ENCODE results near the gene FOXJ3. TPM values are rescaled to one million over a fixed set of nuclear protein-coding genes. Genes with fewer than 3 reads are reported as not detected.
A peak's percentile ranks its signal among the peaks of the same experiment; 100 is the strongest.

FOXJ3 gene
- total RNA-seq, 1 donor from 2014 or later = 13.2 TPM

DNA sequence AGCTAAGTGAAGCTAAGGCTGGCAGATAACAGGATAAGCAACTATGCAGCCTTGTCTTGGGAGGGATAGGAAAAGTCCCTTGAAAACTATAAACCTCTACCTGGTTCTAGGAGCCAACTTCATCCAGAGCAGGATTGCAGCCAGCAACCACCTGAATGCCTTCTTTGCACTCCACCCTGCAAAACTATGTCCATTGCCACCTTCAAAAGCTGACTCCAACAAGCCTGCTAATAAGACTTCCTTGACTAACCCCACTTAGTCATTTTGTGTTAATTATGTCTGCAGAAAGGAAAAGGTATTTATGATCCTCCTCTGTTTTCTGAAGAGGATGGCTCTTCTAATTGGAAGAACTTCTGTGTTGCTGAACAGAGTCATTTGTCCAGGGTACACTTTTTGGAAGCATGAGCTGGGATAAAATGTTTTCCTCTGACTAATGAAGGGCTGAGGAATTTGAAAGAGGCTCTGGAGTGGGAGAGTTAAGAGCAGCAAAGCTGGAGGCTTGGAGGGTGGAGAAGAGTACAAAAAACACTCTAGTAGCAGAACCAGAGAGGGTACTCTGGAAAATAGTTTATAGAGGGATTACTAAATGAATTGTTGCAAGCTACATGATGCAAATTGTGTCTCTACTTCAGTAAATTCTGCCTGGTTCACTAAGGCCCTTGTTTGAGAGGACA lies 36.0 kb upstream of the FOXJ3 start:
- TF ChIP-seq, protein P1, sequence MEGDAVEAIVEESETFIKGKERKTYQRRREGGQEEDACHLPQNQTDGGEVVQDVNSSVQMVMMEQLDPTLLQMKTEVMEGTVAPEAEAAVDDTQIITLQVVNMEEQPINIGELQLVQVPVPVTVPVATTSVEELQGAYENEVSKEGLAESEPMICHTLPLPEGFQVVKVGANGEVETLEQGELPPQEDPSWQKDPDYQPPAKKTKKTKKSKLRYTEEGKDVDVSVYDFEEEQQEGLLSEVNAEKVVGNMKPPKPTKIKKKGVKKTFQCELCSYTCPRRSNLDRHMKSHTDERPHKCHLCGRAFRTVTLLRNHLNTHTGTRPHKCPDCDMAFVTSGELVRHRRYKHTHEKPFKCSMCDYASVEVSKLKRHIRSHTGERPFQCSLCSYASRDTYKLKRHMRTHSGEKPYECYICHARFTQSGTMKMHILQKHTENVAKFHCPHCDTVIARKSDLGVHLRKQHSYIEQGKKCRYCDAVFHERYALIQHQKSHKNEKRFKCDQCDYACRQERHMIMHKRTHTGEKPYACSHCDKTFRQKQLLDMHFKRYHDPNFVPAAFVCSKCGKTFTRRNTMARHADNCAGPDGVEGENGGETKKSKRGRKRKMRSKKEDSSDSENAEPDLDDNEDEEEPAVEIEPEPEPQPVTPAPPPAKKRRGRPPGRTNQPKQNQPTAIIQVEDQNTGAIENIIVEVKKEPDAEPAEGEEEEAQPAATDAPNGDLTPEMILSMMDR (IDR thresholded peaks at IDR 0.05; ENCODE audit: insufficient read depth, low read length, severe bottlenecking) = no peak
- H3K27me3 ChIP-seq (ENCODE audit: control insufficient read depth, insufficient read depth, low read length) = no peaks in the 10 kb centered on the region
- DNase-seq (ENCODE audit: low read depth) = peak; percentile 31
- no peaks in the 10 kb centered on the region for H3K36me3 ChIP-seq (ENCODE audit: control insufficient read depth, insufficient read depth, low read length)
- FAIRE-seq = peak; percentile 13
- no peak overlapping the region for H3K4me3 ChIP-seq (ENCODE audit: low read depth, low read length)

DNA sequence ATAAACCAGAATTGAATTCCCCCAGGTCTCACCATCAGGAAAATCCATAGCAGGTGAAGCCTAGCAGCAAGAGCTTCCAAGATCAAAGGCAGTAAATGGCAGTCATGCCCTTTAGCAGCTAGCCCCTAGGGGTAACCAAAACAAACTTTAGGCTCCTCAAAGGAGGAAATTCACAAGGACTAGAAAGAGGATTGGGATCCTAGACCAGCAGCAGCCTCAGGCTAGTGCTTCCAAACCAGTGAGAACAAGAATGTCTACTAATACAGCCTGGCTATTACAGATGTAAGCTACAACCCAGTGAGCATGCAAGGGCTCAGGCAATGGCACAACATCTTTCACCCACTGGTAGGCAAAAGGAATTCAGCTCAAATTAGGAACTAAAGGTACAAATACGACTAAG lies 34.4 kb upstream of the FOXJ3 start:
- H3K27me3 ChIP-seq (ENCODE audit: control insufficient read depth, insufficient read depth, low read length) = no peaks in the 10 kb centered on the region
- no peak for DNase-seq (ENCODE audit: low read depth)
- H3K36me3 ChIP-seq (ENCODE audit: control insufficient read depth, insufficient read depth, low read length) = no peaks in the 10 kb centered on the region
- FAIRE-seq = no peak
- TF ChIP-seq, protein P1 (IDR thresholded peaks at IDR 0.05; ENCODE audit: insufficient read depth, low read length, severe bottlenecking) = no peak
- H3K4me3 ChIP-seq (ENCODE audit: low read depth, low read length) = no peak overlapping the region

DNA sequence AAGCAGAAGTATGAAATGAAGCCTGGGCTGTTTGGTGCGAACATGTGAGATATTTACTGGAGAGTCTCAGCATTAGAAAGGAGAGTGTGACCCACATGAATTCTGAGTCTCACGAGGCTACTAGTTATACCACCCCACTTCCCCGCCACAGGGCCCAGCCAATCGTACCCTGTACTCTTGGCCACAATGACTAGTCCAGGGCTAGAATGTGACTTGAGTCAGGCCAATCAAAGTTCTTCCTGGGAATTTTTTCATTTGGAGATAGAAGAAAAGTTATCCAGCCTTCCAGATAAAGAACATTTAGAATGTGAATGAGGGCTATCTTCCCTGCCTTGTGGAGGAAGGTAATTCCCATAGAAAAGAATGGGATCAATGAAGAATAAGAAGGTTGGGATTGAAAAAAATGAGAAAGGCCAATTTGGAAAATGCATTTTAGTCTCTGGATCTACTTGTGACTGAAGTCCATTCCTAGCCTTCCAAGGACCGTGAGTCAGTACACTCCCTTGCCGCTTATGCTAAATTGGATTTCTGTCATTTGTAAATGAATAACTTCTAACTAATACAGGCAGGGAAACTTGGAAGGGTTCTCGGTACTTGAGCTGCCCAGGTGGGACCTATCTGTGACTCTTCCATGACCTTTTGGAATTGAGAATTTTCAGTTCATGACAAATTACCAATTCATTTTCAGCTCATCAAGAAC lies 33.2 kb upstream of the FOXJ3 start:
- Histone ChIP-seq H3K36me3 (ENCODE audit: control insufficient read depth, insufficient read depth, low read length) (no peaks in the 10 kb centered on the region), H3K27me3 (ENCODE audit: control insufficient read depth, insufficient read depth, low read length) (no peaks in the 10 kb centered on the region), H3K4me3 (ENCODE audit: low read depth, low read length) (no peak overlapping the region)
- DNase-seq (ENCODE audit: low read depth) (no peak), FAIRE-seq (no peak)
- TF ChIP-seq, protein P1 (IDR thresholded peaks at IDR 0.05; ENCODE audit: insufficient read depth, low read length, severe bottlenecking) = no peak

DNA sequence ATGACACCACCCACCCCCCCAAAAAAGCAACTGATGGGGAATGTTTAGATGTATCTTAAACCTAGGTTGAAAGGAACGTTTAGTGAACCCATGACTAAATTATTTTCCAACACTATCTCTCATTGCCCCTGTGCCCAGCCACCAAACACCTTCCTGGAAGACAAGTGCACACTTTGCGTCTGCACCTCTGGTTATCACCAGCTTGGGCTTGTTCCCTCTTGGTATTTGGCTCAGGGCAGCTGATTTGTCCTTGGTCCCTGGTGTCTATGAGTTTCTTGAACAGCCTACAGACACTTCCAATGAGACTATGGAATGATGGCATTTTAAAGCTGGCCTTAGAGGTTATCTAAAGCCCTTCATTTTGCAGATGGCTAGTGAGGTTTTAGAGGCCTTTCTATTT lies 30.1 kb upstream of the FOXJ3 start:
- H3K4me3 ChIP-seq (ENCODE audit: low read depth, low read length) = no peak overlapping the region
- H3K27me3 ChIP-seq (ENCODE audit: control insufficient read depth, insufficient read depth, low read length) = no peaks in the 10 kb centered on the region
- no peak for DNase-seq (ENCODE audit: low read depth)
- H3K36me3 ChIP-seq (ENCODE audit: control insufficient read depth, insufficient read depth, low read length) = no peaks in the 10 kb centered on the region
- TF ChIP-seq, protein P1 (IDR thresholded peaks at IDR 0.05; ENCODE audit: insufficient read depth, low read length, severe bottlenecking) = no peak
- no peak for FAIRE-seq

GRCh38 chr1:42364542-42364941 lies 29.5 kb upstream of the FOXJ3 start:
- TF ChIP-seq, protein P1 (IDR thresholded peaks at IDR 0.05; ENCODE audit: insufficient read depth, low read length, severe bottlenecking) = no peak
- no peak for DNase-seq (ENCODE audit: low read depth)
- no peak for FAIRE-seq
- Histone ChIP-seq H3K36me3 (ENCODE audit: control insufficient read depth, insufficient read depth, low read length) (no peaks in the 10 kb centered on the region), H3K4me3 (ENCODE audit: low read depth, low read length) (no peak overlapping the region), H3K27me3 (ENCODE audit: control insufficient read depth, insufficient read depth, low read length) (no peaks in the 10 kb centered on the region)

All from bronchial epithelial cell (primary cell).